Neural progenitor cell (in vitro differentiated cells): Measurements from ENCODE around the gene HIPK2.

Experiments
- EZH2 ChIP-seq: fragments of 200-600 bp; sonication (generic); IDR thresholded peaks from 2 replicates; pipeline ENCODE4 v1.6.1; 2017; ENCODE audit warnings: antibody characterized with exemption, mild to moderate bottlenecking, moderate library complexity
- EZH2phosphoT487 ChIP-seq: fragments of 200-600 bp; sonication (generic); IDR thresholded peaks from 2 replicates; pipeline ENCODE4 v1.6.1; 2017; ENCODE audit warnings: antibody characterized with exemption
- TF ChIP-seq, protein P1 (sequence below): fragments of 200-600 bp; sonication (generic); IDR thresholded peaks from 2 replicates; pipeline ENCODE4 v1.5.1; 2017; ENCODE audit warnings: antibody characterized with exemption, mild to moderate bottlenecking

DNA sequence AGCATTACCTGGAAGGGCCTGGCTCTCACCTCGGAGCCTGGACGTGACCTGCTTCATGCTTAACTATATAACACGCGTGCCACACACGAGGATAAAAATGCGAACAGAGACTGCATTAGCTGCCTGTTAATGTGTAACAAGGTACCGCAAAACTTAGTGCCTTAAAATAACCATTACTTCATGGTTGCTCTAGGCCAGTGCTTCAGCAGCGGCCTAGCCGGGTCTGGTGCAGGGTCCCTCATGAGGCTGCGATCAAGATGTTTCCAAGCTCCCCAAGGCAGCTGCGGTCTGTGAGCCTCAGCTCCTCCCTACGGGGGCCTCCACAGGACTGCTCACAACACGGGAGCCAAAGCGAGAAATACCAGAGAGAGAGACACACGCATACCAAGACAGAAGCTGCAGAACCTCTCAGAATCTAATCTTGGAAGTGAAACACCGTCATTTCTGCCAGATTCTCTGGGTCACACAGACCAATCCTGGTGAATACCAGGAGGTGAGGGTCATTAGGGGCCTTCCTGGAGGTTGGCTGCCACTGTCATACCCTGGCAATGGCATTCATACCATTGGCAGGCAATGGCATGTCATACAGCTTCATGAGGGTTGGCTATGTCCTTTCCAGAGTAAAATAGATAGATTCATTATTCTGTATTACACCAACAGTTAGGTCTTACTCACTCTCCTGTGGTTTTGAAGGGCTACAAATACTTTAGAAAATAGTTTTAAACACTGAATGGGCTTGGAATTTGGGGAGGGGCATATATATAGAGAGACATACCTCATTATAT is 94.5 kb downstream of the HIPK2 start:
- TF ChIP-seq, protein P1, sequence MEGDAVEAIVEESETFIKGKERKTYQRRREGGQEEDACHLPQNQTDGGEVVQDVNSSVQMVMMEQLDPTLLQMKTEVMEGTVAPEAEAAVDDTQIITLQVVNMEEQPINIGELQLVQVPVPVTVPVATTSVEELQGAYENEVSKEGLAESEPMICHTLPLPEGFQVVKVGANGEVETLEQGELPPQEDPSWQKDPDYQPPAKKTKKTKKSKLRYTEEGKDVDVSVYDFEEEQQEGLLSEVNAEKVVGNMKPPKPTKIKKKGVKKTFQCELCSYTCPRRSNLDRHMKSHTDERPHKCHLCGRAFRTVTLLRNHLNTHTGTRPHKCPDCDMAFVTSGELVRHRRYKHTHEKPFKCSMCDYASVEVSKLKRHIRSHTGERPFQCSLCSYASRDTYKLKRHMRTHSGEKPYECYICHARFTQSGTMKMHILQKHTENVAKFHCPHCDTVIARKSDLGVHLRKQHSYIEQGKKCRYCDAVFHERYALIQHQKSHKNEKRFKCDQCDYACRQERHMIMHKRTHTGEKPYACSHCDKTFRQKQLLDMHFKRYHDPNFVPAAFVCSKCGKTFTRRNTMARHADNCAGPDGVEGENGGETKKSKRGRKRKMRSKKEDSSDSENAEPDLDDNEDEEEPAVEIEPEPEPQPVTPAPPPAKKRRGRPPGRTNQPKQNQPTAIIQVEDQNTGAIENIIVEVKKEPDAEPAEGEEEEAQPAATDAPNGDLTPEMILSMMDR: no peak
- TF ChIP-seq EZH2phosphoT487 (no peak), EZH2 (no peak)
